Vagina (tissue), 2 donors: ENCODE measurements around the gene CTNNBL1.

Experiments
- POLR2A ChIP-seq, 2 donors: fragments of 450-650 bp; IDR thresholded peaks; one replicate each; pipeline ENCODE4 v1.6.1; 2017; ENCODE audit warnings: antibody characterized with exemption in 2 of 2, mild to moderate bottlenecking in 2 of 2, moderate library complexity in 2 of 2
- TF ChIP-seq, protein P1 (sequence below), 3 experiments: fragments of 450-650 bp in 2 of 3; fragments of 200-600 bp in 1 of 3; sonication (generic) in 1 of 3; IDR thresholded peaks; one replicate each; pipeline ENCODE4 v1.5.1; 2017 to 2019; ENCODE audit warnings: antibody characterized with exemption in 3 of 3, mild to moderate bottlenecking in 2 of 3, moderate library complexity in 2 of 3

DNA sequence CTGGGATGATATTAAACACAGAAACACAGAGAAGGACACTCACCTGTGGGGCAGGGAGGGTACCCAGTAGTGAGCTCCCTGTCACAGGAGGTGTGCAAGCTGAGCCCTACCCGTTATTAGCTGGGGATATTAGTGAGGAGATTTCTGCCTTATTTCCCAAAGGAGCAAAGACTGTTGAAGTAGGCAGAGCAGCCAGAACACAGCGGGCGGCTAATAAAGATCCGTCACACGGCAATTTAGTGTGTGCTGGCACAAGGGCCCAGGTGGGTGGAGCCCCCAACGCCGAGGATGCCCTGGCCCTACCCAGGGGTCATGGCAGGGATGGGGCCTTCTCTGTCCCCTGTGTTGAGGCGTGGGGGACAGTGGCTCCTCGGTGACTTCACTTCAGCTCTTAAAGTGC is 217.4 kb downstream of the CTNNBL1 start:
- TF ChIP-seq, protein P1, sequence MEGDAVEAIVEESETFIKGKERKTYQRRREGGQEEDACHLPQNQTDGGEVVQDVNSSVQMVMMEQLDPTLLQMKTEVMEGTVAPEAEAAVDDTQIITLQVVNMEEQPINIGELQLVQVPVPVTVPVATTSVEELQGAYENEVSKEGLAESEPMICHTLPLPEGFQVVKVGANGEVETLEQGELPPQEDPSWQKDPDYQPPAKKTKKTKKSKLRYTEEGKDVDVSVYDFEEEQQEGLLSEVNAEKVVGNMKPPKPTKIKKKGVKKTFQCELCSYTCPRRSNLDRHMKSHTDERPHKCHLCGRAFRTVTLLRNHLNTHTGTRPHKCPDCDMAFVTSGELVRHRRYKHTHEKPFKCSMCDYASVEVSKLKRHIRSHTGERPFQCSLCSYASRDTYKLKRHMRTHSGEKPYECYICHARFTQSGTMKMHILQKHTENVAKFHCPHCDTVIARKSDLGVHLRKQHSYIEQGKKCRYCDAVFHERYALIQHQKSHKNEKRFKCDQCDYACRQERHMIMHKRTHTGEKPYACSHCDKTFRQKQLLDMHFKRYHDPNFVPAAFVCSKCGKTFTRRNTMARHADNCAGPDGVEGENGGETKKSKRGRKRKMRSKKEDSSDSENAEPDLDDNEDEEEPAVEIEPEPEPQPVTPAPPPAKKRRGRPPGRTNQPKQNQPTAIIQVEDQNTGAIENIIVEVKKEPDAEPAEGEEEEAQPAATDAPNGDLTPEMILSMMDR (IDR thresholded peaks at IDR 0.05): no peak
- no peak for TF ChIP-seq POLR2A (IDR thresholded peaks at IDR 0.05)
